SK-N-MC (cell line): Measurements from ENCODE around the gene KCNMA1.

Experiments
- DNase-seq: peaks from one replicate; pipeline ENCODE4 v3.0.0-alpha.2; 2011; ENCODE audit warnings: low read depth, low spot score
- H3K27ac ChIP-seq: fragments of 200-600 bp; sonication (generic); 2 replicates; pipeline ENCODE4 v1.5.1; 2016; ENCODE audit warnings: mixed run types
- H3K36me3 ChIP-seq: fragments of 200-600 bp; sonication (generic); 2 replicates; pipeline ENCODE4 v1.6.1; 2017; ENCODE audit warnings: antibody characterized with exemption, low read length, mixed read lengths; ENCODE audit not compliant: insufficient read depth
- H3K4me3 ChIP-seq: fragments of 200-600 bp; sonication (generic); 2 replicates; pipeline ENCODE4 v1.5.1; 2016
- H3K9ac ChIP-seq: fragments of 200-600 bp; sonication (generic); 2 replicates; pipeline ENCODE4 v1.8.0; 2017; ENCODE audit warnings: mixed run types, mixed read lengths; ENCODE audit not compliant: insufficient read length
- H3K9me3 ChIP-seq: fragments of 200-600 bp; sonication (generic); 2 replicates; pipeline ENCODE4 v1.6.1; 2017; ENCODE audit warnings: low read depth, mild to moderate bottlenecking, antibody characterized with exemption, low read length, moderate library complexity, mixed read lengths
- EZH2 ChIP-seq: fragments of 200-600 bp; sonication (generic); IDR thresholded peaks from one replicate; pipeline ENCODE4 v1.6.1; 2017; ENCODE audit warnings: antibody characterized with exemption
- FOXP2 ChIP-seq: optimal IDR thresholded peaks from 2 replicates; pipeline ENCODE3; 2011; ENCODE audit warnings: mild to moderate bottlenecking, moderate library complexity; ENCODE audit not compliant: insufficient read depth; ENCODE audit errors: extremely low read length, control extremely low read depth
- POLR2AphosphoS5 ChIP-seq: IDR thresholded peaks from 2 replicates; pipeline ENCODE4 v1.6.1; 2012; ENCODE audit warnings: mild to moderate bottlenecking, low read depth, low read length, borderline replicate concordance

KCNMA1 gene

DNA sequence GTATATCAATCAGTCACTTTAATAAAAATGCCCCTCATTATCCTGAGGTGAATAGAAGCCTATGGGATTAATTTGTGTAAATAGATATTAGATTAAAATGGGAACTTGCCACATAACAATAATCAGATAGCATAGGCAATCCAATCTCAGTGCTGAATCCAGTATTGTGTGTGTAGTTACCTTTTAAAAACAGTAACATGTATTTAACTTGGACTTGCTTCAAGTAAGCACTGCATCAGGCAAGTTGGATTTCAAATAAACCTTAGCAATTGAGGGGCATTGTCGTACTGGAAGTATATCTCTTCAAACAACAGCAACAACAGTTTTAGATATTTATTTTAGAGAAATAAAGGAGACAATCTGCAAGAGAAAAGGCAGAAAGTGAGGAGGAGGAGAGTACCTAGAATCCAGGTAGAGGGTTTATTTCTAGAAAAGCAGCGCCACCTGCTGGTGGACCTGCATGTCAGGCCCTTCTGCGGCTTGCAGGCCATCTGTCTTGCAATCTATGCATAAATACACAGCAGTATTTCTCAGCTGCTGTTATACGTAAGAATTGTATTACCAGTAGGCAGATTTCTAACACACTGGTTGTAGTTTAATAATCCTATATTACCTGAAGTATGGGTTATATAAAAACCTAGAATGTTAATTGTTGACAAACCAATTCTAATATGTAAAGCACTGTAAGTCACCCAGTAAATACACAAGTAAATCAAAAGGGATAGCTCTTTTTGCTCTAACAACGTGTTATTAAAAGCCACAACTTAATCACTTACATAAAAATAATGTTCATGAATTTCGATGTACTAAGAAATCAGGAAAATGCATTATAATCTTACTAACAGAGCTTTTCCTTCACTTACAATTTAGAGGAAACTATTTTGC is 652.8 kb downstream of the KCNMA1 start:
- Histone ChIP-seq H3K27ac (no peak overlapping the region), H3K4me3 (no peak overlapping the region), H3K36me3 (no peaks in the 10 kb centered on the region), H3K9ac (no peak overlapping the region), H3K9me3 (no peaks in the 10 kb centered on the region)
- no peak for DNase-seq
- TF ChIP-seq POLR2AphosphoS5 = no peak
- no peak for TF ChIP-seq EZH2
- TF ChIP-seq FOXP2 = no peak

- H3K4me3 ChIP-seq = no peak overlapping the region
- H3K9ac ChIP-seq = no peak overlapping the region
- H3K9me3 ChIP-seq = no peaks in the 10 kb centered on the region
- peak overlapping the region; percentile 31; the same call in 1 of the 2 replicates for H3K27ac ChIP-seq
- DNase-seq = no peak
- no peaks in the 10 kb centered on the region for H3K36me3 ChIP-seq
- TF ChIP-seq POLR2AphosphoS5 = no peak
- TF ChIP-seq FOXP2 = no peak
- no peak for TF ChIP-seq EZH2
These were observed 654.0 kb downstream of the KCNMA1 start for GRCh38 chr10:76983624-76984023.

- no peak overlapping the region for H3K9ac ChIP-seq
- H3K4me3 ChIP-seq = no peak overlapping the region
- no peak for DNase-seq
- H3K27ac ChIP-seq = no peak overlapping the region
- TF ChIP-seq FOXP2 (no peak), POLR2AphosphoS5 (no peak), EZH2 (no peak)
- H3K36me3 ChIP-seq = no peaks in the 10 kb centered on the region
- no peaks in the 10 kb centered on the region for H3K9me3 ChIP-seq
These were observed 654.9 kb downstream of the KCNMA1 start for GRCh38 chr10:76982671-76983070.

GRCh38 chr10:76981251-76981650 is 656.4 kb downstream of the KCNMA1 start:
- Histone ChIP-seq H3K4me3 (no peak overlapping the region), H3K27ac (peak overlapping the region; percentile 16; the same call in 1 of the 2 replicates), H3K36me3 (no peaks in the 10 kb centered on the region), H3K9ac (no peak overlapping the region), H3K9me3 (no peaks in the 10 kb centered on the region)
- TF ChIP-seq FOXP2 = no peak
- TF ChIP-seq POLR2AphosphoS5 = no peak
- TF ChIP-seq EZH2 = no peak
- no peak for DNase-seq

DNA sequence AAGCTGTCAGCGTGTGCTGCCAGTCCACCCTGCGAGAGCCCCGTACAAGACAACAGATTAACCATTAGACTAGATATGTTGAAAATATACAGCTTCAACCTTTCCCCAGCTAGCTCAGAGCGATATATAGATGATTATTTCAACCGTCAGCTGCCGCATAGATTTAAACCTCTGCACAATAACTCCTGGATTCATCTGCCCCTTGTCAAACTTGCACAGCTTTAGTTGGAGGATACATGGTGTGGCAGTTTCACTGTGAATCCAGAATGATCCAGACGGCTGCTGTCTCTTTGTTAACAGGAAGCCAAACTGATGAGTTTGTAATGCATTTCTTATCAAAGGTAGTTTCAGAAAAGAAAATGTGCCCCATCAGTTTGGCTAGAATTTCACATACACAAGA is 659.7 kb downstream of the KCNMA1 start:
- Histone ChIP-seq H3K4me3 (no peak overlapping the region), H3K36me3 (no peaks in the 10 kb centered on the region), H3K27ac (no peak overlapping the region), H3K9ac (no peak overlapping the region), H3K9me3 (no peaks in the 10 kb centered on the region)
- no peak for TF ChIP-seq EZH2
- no peak for TF ChIP-seq POLR2AphosphoS5
- no peak for TF ChIP-seq FOXP2
- no peak for DNase-seq

- Histone ChIP-seq H3K4me3 (no peak overlapping the region), H3K9me3 (no peaks in the 10 kb centered on the region), H3K36me3 (no peaks in the 10 kb centered on the region), H3K9ac (no peak overlapping the region), H3K27ac (no peak overlapping the region)
- DNase-seq = no peak
- TF ChIP-seq EZH2 (no peak), POLR2AphosphoS5 (no peak), FOXP2 (no peak)
These were observed 660.6 kb downstream of the KCNMA1 start for GRCh38 chr10:76977046-76977445.

- Histone ChIP-seq H3K9me3 (no peaks in the 10 kb centered on the region), H3K9ac (no peak overlapping the region), H3K27ac (no peak overlapping the region), H3K4me3 (no peak overlapping the region), H3K36me3 (no peaks in the 10 kb centered on the region)
- no peak for DNase-seq
- TF ChIP-seq FOXP2 = no peak
- TF ChIP-seq POLR2AphosphoS5 = no peak
- no peak for TF ChIP-seq EZH2
These were observed 661.5 kb downstream of the KCNMA1 start for GRCh38 chr10:76976142-76976541.

DNA sequence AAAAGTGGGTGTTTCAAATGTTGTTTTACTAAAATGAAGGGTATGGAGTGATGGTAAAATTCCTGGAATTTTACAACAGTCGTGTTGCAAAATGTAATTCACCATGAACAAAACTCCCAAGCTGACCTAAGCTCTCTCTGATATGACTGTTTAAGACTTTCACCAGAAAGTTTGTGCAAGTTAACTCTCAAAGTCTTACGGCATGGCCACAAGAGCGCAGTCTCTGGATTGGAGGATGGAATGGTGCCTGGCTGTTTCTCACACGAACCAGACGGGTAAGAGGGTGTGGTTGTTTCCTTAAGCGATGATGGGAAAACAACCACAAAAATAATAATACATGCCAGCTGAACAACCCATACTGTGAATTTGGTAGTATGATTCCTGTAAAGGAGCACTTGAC is 662.5 kb downstream of the KCNMA1 start:
- no peak overlapping the region for H3K27ac ChIP-seq
- no peak overlapping the region for H3K9ac ChIP-seq
- H3K9me3 ChIP-seq = no peaks in the 10 kb centered on the region
- TF ChIP-seq EZH2 (no peak), FOXP2 (no peak), POLR2AphosphoS5 (no peak)
- no peak overlapping the region for H3K4me3 ChIP-seq
- no peak for DNase-seq
- H3K36me3 ChIP-seq = no peaks in the 10 kb centered on the region

GRCh38 chr10:76974017-76974691 is 663.5 kb downstream of the KCNMA1 start:
- no peak overlapping the region for H3K9ac ChIP-seq
- H3K36me3 ChIP-seq = no peaks in the 10 kb centered on the region
- TF ChIP-seq FOXP2 (no peak), POLR2AphosphoS5 (peak; percentile 20; the same call in 1 of the 2 replicates)
- H3K9me3 ChIP-seq = no peaks in the 10 kb centered on the region
- peak overlapping the region; percentile 2; the same call in 1 of the 2 replicates for H3K4me3 ChIP-seq
- H3K27ac ChIP-seq = peak overlapping the region; percentile 92
- no peak for DNase-seq
